ENCODE data around the gene ADGRA1.

DNA sequence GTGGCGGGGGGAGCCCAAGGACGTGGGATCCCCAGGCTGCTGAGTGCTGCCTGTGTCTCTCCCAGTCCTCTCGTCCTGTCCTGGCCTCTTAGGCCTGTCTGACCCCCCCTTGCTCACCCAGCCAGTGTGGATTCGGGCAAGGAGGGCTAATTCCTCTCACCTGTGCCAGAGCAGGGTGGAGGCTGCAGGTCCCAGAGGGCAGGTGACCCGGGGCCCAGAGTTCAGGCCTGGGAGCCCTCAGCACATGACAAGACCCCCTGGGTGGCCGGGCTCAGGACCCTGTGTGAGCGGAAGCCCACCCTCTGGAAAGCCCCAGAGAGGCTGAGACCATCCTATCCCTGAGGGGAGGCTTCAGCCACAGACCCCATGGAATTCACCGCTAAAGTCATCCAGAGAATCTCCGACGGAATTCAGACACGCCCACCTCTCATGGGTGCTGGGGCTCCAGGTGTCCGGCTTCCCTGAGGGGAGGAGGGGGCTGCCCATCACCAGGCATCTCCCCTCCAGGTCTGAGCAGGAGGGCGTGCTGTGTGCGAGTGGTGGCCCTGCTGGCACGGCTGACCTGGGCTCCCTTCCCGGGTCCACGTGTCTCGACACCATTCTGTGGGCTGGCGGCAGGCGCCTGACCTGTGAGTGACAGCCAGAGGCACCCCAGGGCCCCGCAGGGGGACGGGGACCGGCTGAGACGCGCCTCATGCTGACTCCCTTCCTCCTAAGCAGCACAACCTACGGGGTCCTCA, 77.3 kb downstream of the ADGRA1 start:
- TF ChIP-seq CTCF (IDR thresholded peaks at IDR 0.05) (no peak), POLR2A (IDR thresholded peaks at IDR 0.05) (no peak)
